Calu3 (cell line): ENCODE data around the gene TOR1B. TPM values are rescaled to one million over a fixed set of nuclear protein-coding genes. Genes with fewer than 3 reads are reported as not detected.

Source experiments
- BruUV-seq: library from RNA; stranded (reverse); fragments of 400-500 nt; replicated peaks from 2 replicates; lab custom pipeline; 2021; lab: Mats Ljungman, UMichigan
- CTCF ChIA-PET: fragments of 300-600 bp; sonication (Branson Sonifier 250); formaldehyde crosslinking; loops from one replicate; lab custom pipeline; 2022; ENCODE audit warnings: antibody characterized with exemption; lab: Charles Lee
- DNase-seq: peaks from one replicate; pipeline ENCODE4 v3.0.0; 2022
- H3K27ac Mint-ChIP-seq: one replicate; pipeline ENCODE4 v1.8.0; 2022; ENCODE audit warnings: mixed read lengths; ENCODE audit not compliant: unreplicated experiment
- H3K27me3 Mint-ChIP-seq: one replicate; pipeline ENCODE4 v1.8.0; 2022; ENCODE audit warnings: mixed read lengths; ENCODE audit not compliant: unreplicated experiment
- H3K36me3 Mint-ChIP-seq: one replicate; pipeline ENCODE4 v1.8.0; 2022; ENCODE audit warnings: mild to moderate bottlenecking, moderate library complexity, mixed read lengths; ENCODE audit not compliant: insufficient read depth, unreplicated experiment
- H3K4me1 Mint-ChIP-seq: one replicate; pipeline ENCODE4 v1.8.0; 2022; ENCODE audit warnings: mild to moderate bottlenecking, low read depth, mixed read lengths; ENCODE audit not compliant: unreplicated experiment
- H3K4me3 Mint-ChIP-seq: one replicate; pipeline ENCODE4 v1.8.0; 2022; ENCODE audit warnings: mild to moderate bottlenecking, low read depth, moderate library complexity, mixed read lengths; ENCODE audit not compliant: unreplicated experiment
- H3K9me3 Mint-ChIP-seq: one replicate; pipeline ENCODE4 v1.8.0; 2022; ENCODE audit warnings: low read depth, mixed read lengths; ENCODE audit not compliant: unreplicated experiment
- intact Hi-C: fragments of 100-400 bp; cut with micrococcal nuclease; formaldehyde crosslinking; loops from one replicate; pipeline ENCODE4 v1.10.0; 2022; ENCODE audit not compliant: unreplicated experiment
- total RNA-seq: library from RNA; stranded (reverse); gene quantifications from 2 replicates; pipeline ENCODE4 v1.2.3, GENCODE V29; 2022
- TF ChIP-seq, protein P1 (sequence below): fragments of 200-600 bp; IDR thresholded peaks from one replicate; pipeline ENCODE4 v1.8.0; 2022; ENCODE audit warnings: antibody characterized with exemption; ENCODE audit not compliant: unreplicated experiment

Gene TOR1B
- total RNA-seq, 1 experiment from 2014 or later: 20.9 TPM

DNA sequence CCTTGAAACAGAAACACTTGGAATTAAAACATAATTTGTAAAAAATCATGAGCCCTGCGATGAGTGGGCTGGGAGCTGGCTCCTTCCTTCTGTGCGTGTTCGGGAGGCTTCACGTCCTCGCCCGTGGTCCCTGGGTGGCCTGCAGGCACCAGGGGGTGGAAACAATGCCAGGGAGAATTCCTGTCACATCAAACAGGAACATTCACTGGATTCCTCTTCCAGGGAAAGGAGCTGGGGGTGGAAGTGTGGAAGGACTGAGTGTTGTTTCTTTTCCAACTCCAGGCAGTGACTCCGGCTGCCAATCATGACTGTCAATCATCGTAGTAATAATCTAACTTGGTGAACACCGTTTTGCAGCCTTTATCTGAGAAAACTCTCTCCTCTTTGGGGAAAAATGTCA, 10.7 kb downstream of the TOR1B start:
- TF ChIP-seq, protein P1, sequence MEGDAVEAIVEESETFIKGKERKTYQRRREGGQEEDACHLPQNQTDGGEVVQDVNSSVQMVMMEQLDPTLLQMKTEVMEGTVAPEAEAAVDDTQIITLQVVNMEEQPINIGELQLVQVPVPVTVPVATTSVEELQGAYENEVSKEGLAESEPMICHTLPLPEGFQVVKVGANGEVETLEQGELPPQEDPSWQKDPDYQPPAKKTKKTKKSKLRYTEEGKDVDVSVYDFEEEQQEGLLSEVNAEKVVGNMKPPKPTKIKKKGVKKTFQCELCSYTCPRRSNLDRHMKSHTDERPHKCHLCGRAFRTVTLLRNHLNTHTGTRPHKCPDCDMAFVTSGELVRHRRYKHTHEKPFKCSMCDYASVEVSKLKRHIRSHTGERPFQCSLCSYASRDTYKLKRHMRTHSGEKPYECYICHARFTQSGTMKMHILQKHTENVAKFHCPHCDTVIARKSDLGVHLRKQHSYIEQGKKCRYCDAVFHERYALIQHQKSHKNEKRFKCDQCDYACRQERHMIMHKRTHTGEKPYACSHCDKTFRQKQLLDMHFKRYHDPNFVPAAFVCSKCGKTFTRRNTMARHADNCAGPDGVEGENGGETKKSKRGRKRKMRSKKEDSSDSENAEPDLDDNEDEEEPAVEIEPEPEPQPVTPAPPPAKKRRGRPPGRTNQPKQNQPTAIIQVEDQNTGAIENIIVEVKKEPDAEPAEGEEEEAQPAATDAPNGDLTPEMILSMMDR: no peak
- CTCF ChIA-PET: no interaction called here
- Mint-ChIP-seq H3K9me3 (no peaks in the 10 kb centered on the region), H3K27ac (no peak overlapping the region), H3K27me3 (no peaks in the 10 kb centered on the region), H3K4me1 (no peaks in the 10 kb centered on the region), H3K4me3 (no peak overlapping the region), H3K36me3 (peaks cover 24% of the 10 kb centered on the region)
- intact Hi-C loops: no loop called here
- no peak for DNase-seq
- TSS peak; percentile 52 for BruUV-seq

DNA sequence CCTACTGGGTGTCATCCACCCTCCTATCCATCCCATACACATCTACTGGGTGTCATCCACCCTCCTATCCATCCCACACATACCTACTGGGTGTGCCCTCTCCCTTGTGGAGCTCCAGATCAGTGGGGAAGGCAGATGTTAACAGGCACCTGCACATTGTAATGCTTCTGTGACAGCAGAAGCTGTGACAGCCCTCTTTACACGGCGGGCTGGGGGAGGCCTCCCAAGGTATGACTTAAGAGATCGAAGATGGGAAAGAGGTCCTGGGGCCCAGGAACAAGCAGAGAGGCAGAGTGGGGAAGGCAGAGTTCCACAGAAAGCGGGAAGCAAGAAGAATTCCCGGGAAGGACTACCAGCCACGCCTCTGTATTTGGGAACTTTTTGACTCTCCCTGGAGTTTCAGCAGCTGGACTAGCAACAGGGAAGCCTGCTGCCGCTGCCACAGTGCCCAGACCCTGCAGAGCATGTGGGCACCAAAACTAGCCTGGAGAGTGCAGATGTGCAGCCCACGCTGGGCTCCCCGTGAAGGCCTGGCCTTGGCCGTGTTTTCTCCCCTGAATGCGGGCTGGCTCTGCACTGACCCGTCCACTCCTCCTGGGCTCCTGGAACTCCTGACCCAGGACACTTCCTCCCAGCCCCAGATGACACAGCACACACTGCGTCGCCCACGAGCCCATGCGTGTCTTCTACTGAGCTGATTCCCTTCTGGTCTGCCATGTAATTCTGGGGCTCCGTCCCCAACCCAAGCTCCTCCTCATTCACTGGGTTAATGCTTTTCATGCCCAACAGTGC, 11.6 kb downstream of the TOR1B start:
- no peaks in the 10 kb centered on the region for H3K4me1 Mint-ChIP-seq
- TF ChIP-seq, protein P1: no peak
- no TSS peak for BruUV-seq
- no peak for DNase-seq
- no peak overlapping the region for H3K27ac Mint-ChIP-seq
- peaks cover 31% of the 10 kb centered on the region for H3K36me3 Mint-ChIP-seq
- CTCF ChIA-PET: no interaction called here
- H3K27me3 Mint-ChIP-seq: no peaks in the 10 kb centered on the region
- no peak overlapping the region for H3K4me3 Mint-ChIP-seq
- H3K9me3 Mint-ChIP-seq: no peaks in the 10 kb centered on the region
- intact Hi-C loops: no loop called here

DNA sequence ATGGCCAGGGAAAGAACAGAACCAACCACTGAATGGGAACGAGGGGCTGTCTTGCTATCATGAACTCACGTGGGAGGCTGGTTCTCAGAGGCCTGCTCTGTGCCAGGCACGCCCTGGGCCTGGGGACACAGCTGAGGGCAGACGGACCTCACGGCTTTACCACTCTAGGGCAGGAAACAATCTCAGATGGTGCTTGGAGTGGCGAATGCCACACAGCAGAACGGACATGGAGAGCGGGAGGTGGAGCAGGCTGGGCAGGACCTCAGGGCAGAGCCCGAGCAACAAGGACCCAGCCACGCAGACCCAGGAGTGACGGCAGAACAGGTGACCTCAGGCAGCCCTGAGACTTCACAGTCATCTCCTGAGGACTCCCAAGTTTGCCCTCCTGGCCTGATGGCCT, 12.3 kb downstream of the TOR1B start:
- H3K9me3 Mint-ChIP-seq: no peaks in the 10 kb centered on the region
- H3K4me3 Mint-ChIP-seq: no peak overlapping the region
- BruUV-seq: no TSS peak
- DNase-seq: no peak
- intact Hi-C loops: no loop called here
- peaks cover 30% of the 10 kb centered on the region for H3K36me3 Mint-ChIP-seq
- no peak overlapping the region for H3K27ac Mint-ChIP-seq
- no peaks in the 10 kb centered on the region for H3K4me1 Mint-ChIP-seq
- H3K27me3 Mint-ChIP-seq: no peaks in the 10 kb centered on the region
- TF ChIP-seq, protein P1: no peak
- CTCF ChIA-PET: no interaction called here

DNA sequence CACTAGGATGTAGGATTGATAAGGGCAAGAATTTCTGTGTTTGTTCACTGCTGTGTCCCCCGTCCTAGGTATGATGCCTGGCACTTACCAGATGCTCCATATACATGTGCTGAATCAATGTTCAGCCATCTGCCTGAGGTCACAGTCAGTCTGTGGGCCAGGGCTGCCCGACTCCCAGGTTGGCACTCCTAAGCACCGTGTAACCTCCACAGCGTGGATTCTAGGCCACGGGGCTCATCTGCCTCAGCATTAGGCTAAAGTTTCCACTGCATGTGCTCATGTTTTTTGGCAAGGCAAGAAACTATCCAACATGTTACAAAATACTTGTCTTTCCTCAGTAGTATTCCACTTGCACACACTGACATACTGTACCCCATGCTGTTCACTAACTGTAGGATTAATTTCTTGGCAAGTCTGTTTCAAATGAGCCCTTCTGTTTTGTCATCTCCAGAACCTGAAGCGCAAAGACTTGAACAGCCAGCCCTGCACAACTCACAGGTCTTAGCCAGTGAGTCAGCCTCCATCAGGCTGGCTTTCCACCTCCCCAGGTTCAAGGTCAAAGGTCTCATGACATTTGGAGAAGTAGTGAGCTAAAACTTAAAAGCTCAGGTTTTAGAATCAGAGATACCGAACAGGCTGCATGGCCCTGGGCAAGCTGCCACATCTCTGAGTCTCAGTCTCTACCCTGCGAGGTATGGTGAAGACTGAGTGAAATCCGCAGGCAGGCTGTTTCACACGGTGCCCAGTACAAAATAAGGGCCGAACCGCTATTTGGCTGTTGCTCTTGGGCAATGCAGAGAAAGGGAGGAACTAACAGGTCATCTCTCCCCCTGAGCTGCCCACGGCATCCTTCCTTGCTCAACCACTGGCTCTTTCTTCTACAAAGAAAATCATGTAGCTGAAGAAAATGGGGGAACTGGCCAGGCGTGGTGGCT, 13.8 kb downstream of the TOR1B start:
- H3K4me3 Mint-ChIP-seq: no peak overlapping the region
- intact Hi-C loops: no loop called here
- H3K27me3 Mint-ChIP-seq: no peaks in the 10 kb centered on the region
- CTCF ChIA-PET: interaction anchor here (0.6 kb wide), 1 partner anchor 15 kb away, joined by 3 read pairs; no protein-coding TSS in a partner anchor
- no peak for DNase-seq
- no peak overlapping the region for H3K27ac Mint-ChIP-seq
- TF ChIP-seq, protein P1: no peak
- H3K36me3 Mint-ChIP-seq: peaks cover 22% of the 10 kb centered on the region
- no TSS peak for BruUV-seq
- no peaks in the 10 kb centered on the region for H3K4me1 Mint-ChIP-seq
- no peaks in the 10 kb centered on the region for H3K9me3 Mint-ChIP-seq
